Stimulated activated naive CD8-positive, alpha-beta T cell treated with anti-CD3 and anti-CD28 coated beads, Interleukin-15, amount 100 ng/mL, for 72 hours (primary cell): ENCODE measurements around the gene EPHA6.
A peak's percentile ranks its signal among the peaks of the same experiment; 100 is the strongest.

Experiments used
- ATAC-seq: fragments of 150-1000 bp; cut with Tn5 transposase; 2 replicates; pipeline ENCODE4 v1.10.0; 2021; ENCODE audit warnings: mild to moderate bottlenecking, moderate library complexity
- DNase-seq, 2 donors: peaks; one replicate each; pipeline ENCODE4 v3.0.0; 2021 to 2022
- H3K27ac Mint-ChIP-seq, 2 donors: one replicate each; pipeline ENCODE4 v1.8.0; 2022; ENCODE audit warnings: mild to moderate bottlenecking in 2 of 2, mixed read lengths in 2 of 2, moderate library complexity in 2 of 2
- H3K27me3 Mint-ChIP-seq: one replicate; pipeline ENCODE4 v1.8.0; 2022; ENCODE audit warnings: mixed read lengths
- H3K4me1 Mint-ChIP-seq: one replicate; pipeline ENCODE4 v1.8.0; 2022; ENCODE audit warnings: mild to moderate bottlenecking, mixed read lengths
- H3K4me3 Mint-ChIP-seq, 2 donors: one replicate each; pipeline ENCODE4 v1.8.0; 2022; ENCODE audit warnings: mild to moderate bottlenecking in 2 of 2, mixed read lengths in 2 of 2, moderate library complexity in 1 of 2
- H3K9me3 Mint-ChIP-seq, 2 donors: one replicate each; pipeline ENCODE4 v1.8.0; 2022; ENCODE audit warnings: mixed read lengths in 2 of 2

The EPHA6 gene

DNA sequence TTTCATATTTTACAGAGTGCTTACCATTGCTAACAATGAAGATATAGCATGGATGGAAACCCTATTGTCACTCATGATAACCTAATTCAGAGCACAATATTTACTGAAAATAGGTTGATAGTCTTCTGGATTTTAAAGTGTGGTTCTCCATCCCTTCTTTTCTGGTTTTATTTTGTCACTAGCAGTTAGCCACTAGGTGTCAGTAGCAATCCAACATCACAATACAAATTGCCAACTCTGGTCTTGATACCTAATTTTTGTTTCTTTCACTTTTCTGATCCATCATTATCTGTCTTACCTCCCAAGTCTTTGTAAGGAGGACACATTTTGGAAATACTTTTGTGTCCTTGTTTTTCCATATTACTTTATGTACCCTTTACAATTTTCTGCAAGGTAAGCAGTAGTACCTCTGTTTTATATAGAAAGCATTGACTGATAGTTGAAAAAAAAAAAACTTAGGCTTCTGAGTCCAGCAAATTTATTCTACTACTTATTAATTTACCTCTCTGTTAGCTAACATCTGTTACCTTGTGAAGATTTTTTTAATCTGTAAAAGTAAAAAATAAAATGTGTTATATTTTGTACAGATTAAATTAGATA lies 979.1 kb downstream of the EPHA6 start:
- peak; percentile 46 for ATAC-seq
- Mint-ChIP-seq H3K9me3 (no peaks in the 10 kb centered on the region), H3K27me3 (no peaks in the 10 kb centered on the region), H3K4me3 (no peak overlapping the region), H3K27ac (no peak overlapping the region), H3K4me1 (no peaks in the 10 kb centered on the region)
- DNase-seq: peak in 1 of 2 donors; percentile 3

DNA sequence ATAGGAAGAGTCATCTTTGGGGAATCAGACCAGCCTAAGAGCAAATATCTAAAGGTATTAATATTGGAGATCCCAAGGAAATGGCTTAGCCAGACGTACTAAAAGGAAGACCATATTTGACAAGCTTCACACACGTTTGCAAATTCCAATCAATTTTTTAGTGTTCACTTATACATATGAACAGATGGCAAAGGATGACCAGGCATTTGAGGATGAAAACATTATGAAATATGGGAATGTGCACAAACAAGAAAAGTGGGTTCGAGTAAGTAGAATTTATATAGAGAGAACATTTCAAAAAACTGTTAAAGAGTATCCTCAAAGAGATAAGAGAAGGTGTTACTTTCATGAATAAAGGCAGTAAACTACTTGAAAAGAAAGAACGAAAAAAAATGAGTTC lies 981.6 kb downstream of the EPHA6 start:
- Mint-ChIP-seq H3K27me3 (no peaks in the 10 kb centered on the region), H3K4me3 (no peak overlapping the region), H3K4me1 (no peaks in the 10 kb centered on the region), H3K9me3 (no peaks in the 10 kb centered on the region), H3K27ac (no peak overlapping the region)
- DNase-seq (no peak), ATAC-seq (no peak)
